Iris pigment epithelial cell (primary cell): ENCODE data around the gene POU4F2.
"Not testable (repeated sequence)": the region's sequence is repeated elsewhere in the genome, so short reads cannot be mapped to it uniquely, and the experiment has no call there.

Experiments
- DNase-seq: peaks from one replicate; pipeline ENCODE4 v3.0.0-alpha.2; 2011; ENCODE audit warnings: low read depth

Gene POU4F2

GRCh38 chr4:146654687-146655520 is 16.2 kb downstream of the POU4F2 start:
- no peak for DNase-seq

- DNase-seq, result no peak
These were observed 16.8 kb downstream of the POU4F2 start for GRCh38 chr4:146655521-146655856.

- DNase-seq, result no peak
These were observed 22.7 kb downstream of the POU4F2 start for GRCh38 chr4:146661367-146661766.

GRCh38 chr4:146663968-146664311 is 25.2 kb downstream of the POU4F2 start:
- not testable (repeated sequence) for DNase-seq

GRCh38 chr4:146674829-146675570 is 36.3 kb downstream of the POU4F2 start:
- DNase-seq, result no peak
